Measurements from ENCODE around the gene TUBAL3. TPM values are rescaled to one million over a fixed set of nuclear protein-coding genes. Genes with fewer than 3 reads are reported as not detected.
"Not testable (repeated sequence)": the region's sequence is repeated elsewhere in the genome, so short reads cannot be mapped to it uniquely, and the experiment has no call there.

Gene TUBAL3
- total RNA-seq, 1 donor from 2014 or later = not detected

GRCh38 chr10:5387169-5387568 lies 17.5 kb downstream of the TUBAL3 start:
- H3K4me1 ChIP-seq (ENCODE audit: insufficient read depth, low read length) = no peaks in the 10 kb centered on the region
- no peak for FAIRE-seq

GRCh38 chr10:5385224-5385623 lies 19.4 kb downstream of the TUBAL3 start:
- Histone ChIP-seq H3K79me2 (ENCODE audit: insufficient read depth, low read length) (no peaks in the 10 kb centered on the region), H3K36me3 (ENCODE audit: insufficient read depth, low read length) (no peaks in the 10 kb centered on the region), H3K9me3 (ENCODE audit: insufficient read depth, low read depth, low read length) (no peaks in the 10 kb centered on the region), H3K9ac (ENCODE audit: low read length) (no peak overlapping the region), H4K20me1 (ENCODE audit: insufficient read depth, low read length) (no peaks in the 10 kb centered on the region), H3K4me1 (ENCODE audit: insufficient read depth, low read length) (no peaks in the 10 kb centered on the region), H3K27me3 (ENCODE audit: insufficient read depth, low read length) (no peaks in the 10 kb centered on the region), H3K4me2 (ENCODE audit: low read length) (no peak overlapping the region), H3K27ac (ENCODE audit: low read depth, low read length) (no peak overlapping the region), H2AFZ (ENCODE audit: low read depth, low read length) (no peak overlapping the region), H3K4me3 (ENCODE audit: insufficient read depth, low read depth, low read length) (no peak overlapping the region)
- H3K9me3 Mint-ChIP-seq (ENCODE audit: unreplicated experiment) = peaks cover 9% of the 10 kb centered on the region
- TF ChIP-seq EZH2 (IDR thresholded peaks at IDR 0.05; ENCODE audit: insufficient read depth, low read length) (no peak), CTCF (IDR thresholded peaks at IDR 0.05; ENCODE audit: insufficient read depth, low read depth, low read length) (no peak)
- DNase-seq (ENCODE audit: low read depth) (no peak), FAIRE-seq (no peak)
- no peak overlapping the region for H3K4me3 Mint-ChIP-seq (ENCODE audit: unreplicated experiment)
- H3K36me3 Mint-ChIP-seq (ENCODE audit: low read depth, unreplicated experiment) = no peaks in the 10 kb centered on the region
- H3K27me3 Mint-ChIP-seq (ENCODE audit: low read depth, unreplicated experiment) = no peaks in the 10 kb centered on the region
- H3K27ac Mint-ChIP-seq (ENCODE audit: unreplicated experiment) = no peak overlapping the region
- no peaks in the 10 kb centered on the region for H3K4me1 Mint-ChIP-seq (ENCODE audit: low read depth, unreplicated experiment)

More at GRCh38 chr10:5387169-5387568, 17.5 kb downstream of the TUBAL3 start:
- TF ChIP-seq EZH2 (IDR thresholded peaks at IDR 0.05; ENCODE audit: insufficient read depth, low read length) (no peak), CTCF (IDR thresholded peaks at IDR 0.05; ENCODE audit: insufficient read depth, low read depth, low read length) (no peak)
- Mint-ChIP-seq H3K36me3 (ENCODE audit: low read depth, unreplicated experiment) (no peaks in the 10 kb centered on the region), H3K4me1 (ENCODE audit: low read depth, unreplicated experiment) (no peaks in the 10 kb centered on the region), H3K4me3 (ENCODE audit: unreplicated experiment) (no peak overlapping the region), H3K27ac (ENCODE audit: unreplicated experiment) (no peak overlapping the region), H3K9me3 (ENCODE audit: unreplicated experiment) (peaks cover 23% of the 10 kb centered on the region), H3K27me3 (ENCODE audit: low read depth, unreplicated experiment) (no peaks in the 10 kb centered on the region)
- no peak for DNase-seq (ENCODE audit: low read depth)
- Histone ChIP-seq H3K9me3 (ENCODE audit: insufficient read depth, low read depth, low read length) (peaks cover 5% of the 10 kb centered on the region), H4K20me1 (ENCODE audit: insufficient read depth, low read length) (no peaks in the 10 kb centered on the region), H3K36me3 (ENCODE audit: insufficient read depth, low read length) (no peaks in the 10 kb centered on the region), H3K27me3 (ENCODE audit: insufficient read depth, low read length) (no peaks in the 10 kb centered on the region), H2AFZ (ENCODE audit: low read depth, low read length) (no peak overlapping the region), H3K4me2 (ENCODE audit: low read length) (no peak overlapping the region), H3K4me3 (ENCODE audit: insufficient read depth, low read depth, low read length) (no peak overlapping the region), H3K9ac (ENCODE audit: low read length) (no peak overlapping the region), H3K79me2 (ENCODE audit: insufficient read depth, low read length) (no peaks in the 10 kb centered on the region), H3K27ac (ENCODE audit: low read depth, low read length) (no peak overlapping the region)

GRCh38 chr10:5381187-5381586 lies 23.4 kb downstream of the TUBAL3 start:
- H4K20me1 ChIP-seq (ENCODE audit: insufficient read depth, low read length) = no peaks in the 10 kb centered on the region
- no peak overlapping the region for H3K4me3 ChIP-seq (ENCODE audit: insufficient read depth, low read depth, low read length)
- H3K27ac ChIP-seq (ENCODE audit: low read depth, low read length) = no peak overlapping the region
- H3K27me3 ChIP-seq (ENCODE audit: insufficient read depth, low read length) = no peaks in the 10 kb centered on the region
- Mint-ChIP-seq H3K4me1 (ENCODE audit: low read depth, unreplicated experiment) (no peaks in the 10 kb centered on the region), H3K27ac (ENCODE audit: unreplicated experiment) (no peak overlapping the region), H3K9me3 (ENCODE audit: unreplicated experiment) (no peaks in the 10 kb centered on the region), H3K27me3 (ENCODE audit: low read depth, unreplicated experiment) (peaks cover 5% of the 10 kb centered on the region), H3K4me3 (ENCODE audit: unreplicated experiment) (no peak overlapping the region), H3K36me3 (ENCODE audit: low read depth, unreplicated experiment) (no peaks in the 10 kb centered on the region)
- no peak overlapping the region for H3K4me2 ChIP-seq (ENCODE audit: low read length)
- H3K9ac ChIP-seq (ENCODE audit: low read length) = no peak overlapping the region
- TF ChIP-seq EZH2 (IDR thresholded peaks at IDR 0.05; ENCODE audit: insufficient read depth, low read length) (no peak), CTCF (IDR thresholded peaks at IDR 0.05; ENCODE audit: insufficient read depth, low read depth, low read length) (no peak)
- no peaks in the 10 kb centered on the region for H3K4me1 ChIP-seq (ENCODE audit: insufficient read depth, low read length)
- FAIRE-seq (peak; percentile 9), DNase-seq (ENCODE audit: low read depth) (no peak)
- no peaks in the 10 kb centered on the region for H3K36me3 ChIP-seq (ENCODE audit: insufficient read depth, low read length)
- no peak overlapping the region for H2AFZ ChIP-seq (ENCODE audit: low read depth, low read length)
- H3K79me2 ChIP-seq (ENCODE audit: insufficient read depth, low read length) = no peaks in the 10 kb centered on the region
- H3K9me3 ChIP-seq (ENCODE audit: insufficient read depth, low read depth, low read length) = no peaks in the 10 kb centered on the region

DNA sequence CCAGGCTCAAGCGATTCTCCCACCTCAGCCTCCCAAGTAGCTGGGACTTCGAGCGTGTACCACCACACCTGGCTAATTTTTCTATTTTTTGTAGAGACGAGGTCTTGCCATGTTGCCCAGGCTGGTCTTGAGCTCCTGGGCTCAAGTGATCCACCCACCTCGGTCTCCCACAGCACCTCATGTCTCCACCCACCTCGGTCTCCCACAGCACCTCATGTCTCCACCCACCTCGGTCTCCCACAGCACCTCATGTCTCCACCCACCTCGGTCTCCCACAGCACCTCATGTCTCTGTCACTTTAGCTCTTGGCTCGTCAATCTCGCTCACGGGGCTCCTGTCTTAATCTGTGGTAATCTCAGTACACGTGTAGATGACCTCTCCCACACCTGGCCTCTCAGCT lies 24.2 kb downstream of the TUBAL3 start:
- H3K27me3 ChIP-seq (ENCODE audit: insufficient read depth, low read length); H2AFZ ChIP-seq (ENCODE audit: low read depth, low read length); H3K9me3 ChIP-seq (ENCODE audit: insufficient read depth, low read depth, low read length); H3K4me2 ChIP-seq (ENCODE audit: low read length); H3K27ac ChIP-seq (ENCODE audit: low read depth, low read length); H3K79me2 ChIP-seq (ENCODE audit: insufficient read depth, low read length); H3K36me3 ChIP-seq (ENCODE audit: insufficient read depth, low read length); H3K4me1 ChIP-seq (ENCODE audit: insufficient read depth, low read length); H3K36me3 Mint-ChIP-seq (ENCODE audit: low read depth, unreplicated experiment); H4K20me1 ChIP-seq (ENCODE audit: insufficient read depth, low read length); DNase-seq (ENCODE audit: low read depth); H3K9ac ChIP-seq (ENCODE audit: low read length); H3K4me3 Mint-ChIP-seq (ENCODE audit: unreplicated experiment); H3K27ac Mint-ChIP-seq (ENCODE audit: unreplicated experiment); FAIRE-seq; H3K27me3 Mint-ChIP-seq (ENCODE audit: low read depth, unreplicated experiment); H3K9me3 Mint-ChIP-seq (ENCODE audit: unreplicated experiment); H3K4me3 ChIP-seq (ENCODE audit: insufficient read depth, low read depth, low read length); H3K4me1 Mint-ChIP-seq (ENCODE audit: low read depth, unreplicated experiment): not testable (repeated sequence)

Measured in astrocyte (in vitro differentiated cells and primary cell).